Measurements from ENCODE around the gene PDE6B. TPM values are rescaled to one million over a fixed set of nuclear protein-coding genes. Genes with fewer than 3 reads are reported as not detected.

Gene PDE6B
- total and polyA plus RNA-seq, 2 of the 13 experiments (the other 11 are each of a cell fraction or from before 2014, with no cell fraction given), result 0.38 to 0.40 TPM

DNA sequence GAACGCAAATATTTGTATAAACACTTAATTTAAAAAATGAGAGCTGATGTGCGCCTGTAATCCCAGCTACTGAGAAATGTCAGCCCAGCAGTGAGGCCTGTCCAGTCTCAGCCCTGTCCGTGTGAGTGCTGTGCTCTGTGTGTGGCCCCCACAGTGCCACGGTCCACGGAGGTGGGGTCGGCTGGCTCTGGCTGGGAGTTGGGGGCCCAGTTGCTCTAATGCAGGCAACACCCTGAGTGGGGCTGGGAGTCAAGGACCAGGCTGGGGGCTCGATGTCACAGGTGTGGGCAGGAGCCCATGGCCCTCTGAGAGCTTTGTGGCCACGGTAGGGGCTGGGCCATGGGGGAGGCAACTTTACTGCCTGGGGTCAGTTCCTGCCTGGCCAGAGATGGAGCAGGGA, 93.1 kb downstream of the PDE6B start:
- ChIA-PET CTCF (ENCODE audit: low intra/inter-chr PET ratio, low total read pairs) (no interaction called here), POLR2A (no interaction called here)
- ATAC-seq, result no peak
- H4K20me1 ChIP-seq (ENCODE audit: insufficient read depth, low read length), result peaks cover 33% of the 10 kb centered on the region; the same call in 1 of the 2 replicates
- FAIRE-seq, result no peak
- in situ Hi-C loops (cut with HindIII; ENCODE audit: extremely low pct_ligation_motif_present, low pct_unique_long_range_greater_than_20kb), result no loop called here
- no peak overlapping the region for H3K27ac ChIP-seq (ENCODE audit: extremely low read length, insufficient read depth, low read length)
- no TSS peak for BruUV-seq (replicated peaks)
- H3K9me3 ChIP-seq (ENCODE audit: low read length), result no peaks in the 10 kb centered on the region
- H2AFZ ChIP-seq (ENCODE audit: low read length), result no peak overlapping the region
- WGBS (ENCODE audit: low lambda C conversion rate), result 94% methylated on average over 5 of the region's 8 CpGs
- no peak overlapping the region for H3K9ac ChIP-seq (ENCODE audit: insufficient read depth, low read depth, low read length)
- H3K4me2 ChIP-seq (ENCODE audit: low read depth, low read length), result no peak overlapping the region
- DNase-seq (ENCODE audit: low spot score), result no peak
- TF ChIP-seq ZFP62 (CRISPR knock-in tag; IDR thresholded peaks at IDR 0.05) (no peak), ZNF550 (CRISPR knock-in tag; IDR thresholded peaks at IDR 0.05; ENCODE audit: borderline replicate concordance) (no peak), ZBTB42 (CRISPR knock-in tag; IDR thresholded peaks at IDR 0.05) (no peak), ZNF263 (CRISPR knock-in tag; IDR thresholded peaks at IDR 0.05) (no peak), ZNF34 (CRISPR knock-in tag; IDR thresholded peaks at IDR 0.05; ENCODE audit: borderline replicate concordance) (no peak), KDM4B (CRISPR knock-in tag; IDR thresholded peaks at IDR 0.05) (no peak), NCOR1 (IDR thresholded peaks at IDR 0.05; ENCODE audit: borderline replicate concordance, low read length) (no peak)
- TF ChIP-seq, protein P1, sequence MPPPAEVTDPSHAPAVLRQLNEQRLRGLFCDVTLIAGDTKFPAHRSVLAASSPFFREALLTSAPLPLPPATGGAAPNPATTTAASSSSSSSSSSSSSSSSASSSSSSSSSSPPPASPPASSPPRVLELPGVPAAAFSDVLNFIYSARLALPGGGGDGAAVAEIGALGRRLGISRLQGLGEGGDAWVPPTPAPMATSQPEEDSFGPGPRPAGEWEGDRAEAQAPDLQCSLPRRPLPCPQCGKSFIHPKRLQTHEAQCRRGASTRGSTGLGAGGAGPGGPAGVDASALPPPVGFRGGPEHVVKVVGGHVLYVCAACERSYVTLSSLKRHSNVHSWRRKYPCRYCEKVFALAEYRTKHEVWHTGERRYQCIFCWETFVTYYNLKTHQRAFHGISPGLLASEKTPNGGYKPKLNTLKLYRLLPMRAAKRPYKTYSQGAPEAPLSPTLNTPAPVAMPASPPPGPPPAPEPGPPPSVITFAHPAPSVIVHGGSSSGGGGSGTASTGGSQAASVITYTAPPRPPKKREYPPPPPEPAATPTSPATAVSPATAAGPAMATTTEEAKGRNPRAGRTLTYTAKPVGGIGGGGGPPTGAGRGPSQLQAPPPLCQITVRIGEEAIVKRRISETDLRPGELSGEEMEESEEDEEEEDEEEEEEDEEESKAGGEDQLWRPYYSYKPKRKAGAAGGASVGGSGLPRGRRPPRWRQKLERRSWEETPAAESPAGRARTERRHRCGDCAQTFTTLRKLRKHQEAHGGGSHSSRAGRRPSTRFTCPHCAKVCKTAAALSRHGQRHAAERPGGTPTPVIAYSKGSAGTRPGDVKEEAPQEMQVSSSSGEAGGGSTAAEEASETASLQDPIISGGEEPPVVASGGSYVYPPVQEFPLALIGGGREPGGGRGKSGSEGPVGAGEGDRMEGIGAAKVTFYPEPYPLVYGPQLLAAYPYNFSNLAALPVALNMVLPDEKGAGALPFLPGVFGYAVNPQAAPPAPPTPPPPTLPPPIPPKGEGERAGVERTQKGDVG (CRISPR knock-in tag; IDR thresholded peaks at IDR 0.05; ENCODE audit: borderline replicate concordance), result no peak
- TF ChIP-seq, protein P2, sequence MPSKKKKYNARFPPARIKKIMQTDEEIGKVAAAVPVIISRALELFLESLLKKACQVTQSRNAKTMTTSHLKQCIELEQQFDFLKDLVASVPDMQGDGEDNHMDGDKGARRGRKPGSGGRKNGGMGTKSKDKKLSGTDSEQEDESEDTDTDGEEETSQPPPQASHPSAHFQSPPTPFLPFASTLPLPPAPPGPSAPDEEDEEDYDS (CRISPR knock-in tag; IDR thresholded peaks at IDR 0.05), result no peak
- intact Hi-C loops (cut with micrococcal nuclease; ENCODE audit: unreplicated experiment), result no loop called here
- H3K4me1 ChIP-seq (ENCODE audit: insufficient read depth, low read length), result peaks cover 2% of the 10 kb centered on the region
- H3K79me2 ChIP-seq (ENCODE audit: insufficient read depth, low read length), result peaks cover 41% of the 10 kb centered on the region
- peaks cover 2% of the 10 kb centered on the region in 2 experiments; a peak in 2 of 5 replicates for H3K36me3 ChIP-seq (replicated peaks in 1 of 2; ENCODE audit: control insufficient read depth in 1 of 2, insufficient read depth in 2 of 2, low read length in 2 of 2)
- no peaks in the 10 kb centered on the region; a peak in 1 of 5 replicates for H3K27me3 ChIP-seq (ENCODE audit: control insufficient read depth in 1 of 2, insufficient read depth in 2 of 2, low read length in 2 of 2)
- H3K4me3 ChIP-seq (replicated peaks in 1 of 3; ENCODE audit: insufficient read depth in 1 of 3, low read depth in 2 of 3, low read length in 3 of 3), result no peak overlapping the region

Other genes starting within 250 kb of the PDE6B start
- 22.1 and 30.8 TPM in 2 replicates for gene ZNF721, start 126.4 kb upstream of the PDE6B start, total RNA-seq (2016; rRNA removed; fragmentation: Illumina TruSeq; extraction: Trizol)
- 7.3 and 8.5 TPM in 2 replicates for gene ZNF721, start 126.4 kb upstream of the PDE6B start, polyA plus RNA-seq (2011; rRNA removed)
- gene PIGG, start 126.4 kb upstream of the PDE6B start, total RNA-seq (2016; rRNA removed; fragmentation: Illumina TruSeq; extraction: Trizol), result 15.2 and 34.4 TPM in 2 replicates
- 48.9 and 49.7 TPM in 2 replicates for gene PIGG, start 126.4 kb upstream of the PDE6B start, polyA plus RNA-seq (2011; rRNA removed)
- not detected in 2 replicates for gene TMEM271, start 49.3 kb upstream of the PDE6B start, total RNA-seq (2016; rRNA removed; fragmentation: Illumina TruSeq; extraction: Trizol)
- not detected in 2 replicates for gene TMEM271, start 49.3 kb upstream of the PDE6B start, polyA plus RNA-seq (2011; rRNA removed)
- 753 and 1,048 TPM in 2 replicates for gene ATP5ME, start 48.7 kb downstream of the PDE6B start, total RNA-seq (2016; rRNA removed; fragmentation: Illumina TruSeq; extraction: Trizol)
- gene ATP5ME, start 48.7 kb downstream of the PDE6B start, polyA plus RNA-seq (2011; rRNA removed), result 301 and 305 TPM in 2 replicates
- 11.0 and 16.0 TPM in 2 replicates for gene MYL5, start 49.0 kb downstream of the PDE6B start, total RNA-seq (2016; rRNA removed; fragmentation: Illumina TruSeq; extraction: Trizol)
- 6.5 and 11.5 TPM in 2 replicates for gene MYL5, start 49.0 kb downstream of the PDE6B start, polyA plus RNA-seq (2011; rRNA removed)
- gene SLC49A3, start 63.6 kb downstream of the PDE6B start, total RNA-seq (2016; rRNA removed; fragmentation: Illumina TruSeq; extraction: Trizol), result 0.07 TPM in 1 of 2 replicates, not detected in the other
- gene SLC49A3, start 63.6 kb downstream of the PDE6B start, polyA plus RNA-seq (2011; rRNA removed), result 0.17 and 0.22 TPM in 2 replicates
- 24.2 and 28.6 TPM in 2 replicates for gene PCGF3, start 80.3 kb downstream of the PDE6B start, total RNA-seq (2016; rRNA removed; fragmentation: Illumina TruSeq; extraction: Trizol)
- gene PCGF3, start 80.3 kb downstream of the PDE6B start, polyA plus RNA-seq (2011; rRNA removed), result 66.2 and 80.8 TPM in 2 replicates
- 0.18 and 0.36 TPM in 2 replicates for gene CPLX1, start 200.6 kb downstream of the PDE6B start, total RNA-seq (2016; rRNA removed; fragmentation: Illumina TruSeq; extraction: Trizol)
- gene CPLX1, start 200.6 kb downstream of the PDE6B start, polyA plus RNA-seq (2011; rRNA removed), result 0.18 and 0.57 TPM in 2 replicates